Measurements from ENCODE around the gene SFI1.

DNA sequence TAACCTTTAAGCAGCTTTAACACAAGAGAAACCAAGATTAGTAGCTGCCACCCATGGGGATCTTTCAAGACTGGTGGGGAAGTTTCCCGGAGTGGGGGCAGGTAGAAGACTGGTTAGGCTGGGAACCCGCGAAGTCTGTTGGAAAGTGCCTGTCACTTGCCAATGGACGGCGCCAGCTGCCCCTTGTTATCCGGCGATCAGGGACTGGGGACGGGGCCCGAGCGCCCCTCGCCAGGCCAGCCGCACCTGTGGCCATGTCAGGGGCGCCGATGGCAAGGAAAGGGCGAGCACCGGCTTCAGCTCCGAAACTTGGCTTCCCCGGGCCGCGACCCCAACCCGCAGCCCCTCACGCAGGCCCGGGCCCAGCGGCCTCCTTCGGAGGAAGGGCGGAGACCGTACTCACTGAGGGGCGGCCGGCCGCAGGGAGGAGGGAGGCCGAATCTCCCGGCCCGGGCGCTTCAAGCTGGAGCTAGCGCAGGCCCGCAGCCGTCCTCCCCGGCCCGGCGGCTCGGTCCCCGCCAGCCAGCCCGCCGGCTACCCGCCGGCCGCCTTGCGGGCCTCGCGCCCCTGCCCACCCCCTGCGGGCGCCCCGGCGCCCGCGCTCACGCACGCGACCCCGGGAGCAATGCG lies 7.2 kb upstream of the SFI1 start:
- TF ChIP-seq, protein P1, sequence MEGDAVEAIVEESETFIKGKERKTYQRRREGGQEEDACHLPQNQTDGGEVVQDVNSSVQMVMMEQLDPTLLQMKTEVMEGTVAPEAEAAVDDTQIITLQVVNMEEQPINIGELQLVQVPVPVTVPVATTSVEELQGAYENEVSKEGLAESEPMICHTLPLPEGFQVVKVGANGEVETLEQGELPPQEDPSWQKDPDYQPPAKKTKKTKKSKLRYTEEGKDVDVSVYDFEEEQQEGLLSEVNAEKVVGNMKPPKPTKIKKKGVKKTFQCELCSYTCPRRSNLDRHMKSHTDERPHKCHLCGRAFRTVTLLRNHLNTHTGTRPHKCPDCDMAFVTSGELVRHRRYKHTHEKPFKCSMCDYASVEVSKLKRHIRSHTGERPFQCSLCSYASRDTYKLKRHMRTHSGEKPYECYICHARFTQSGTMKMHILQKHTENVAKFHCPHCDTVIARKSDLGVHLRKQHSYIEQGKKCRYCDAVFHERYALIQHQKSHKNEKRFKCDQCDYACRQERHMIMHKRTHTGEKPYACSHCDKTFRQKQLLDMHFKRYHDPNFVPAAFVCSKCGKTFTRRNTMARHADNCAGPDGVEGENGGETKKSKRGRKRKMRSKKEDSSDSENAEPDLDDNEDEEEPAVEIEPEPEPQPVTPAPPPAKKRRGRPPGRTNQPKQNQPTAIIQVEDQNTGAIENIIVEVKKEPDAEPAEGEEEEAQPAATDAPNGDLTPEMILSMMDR (conservative IDR thresholded peaks at IDR 0.05; ENCODE audit: low read depth, low read length), result no peak
- TF ChIP-seq EZH2 (IDR thresholded peaks at IDR 0.05; ENCODE audit: borderline replicate concordance, low read depth, low read length, poor library complexity, severe bottlenecking), result no peak
